NCI-H510A treated with DMSO at 0.1 percent for 48 hours (cell line): ENCODE measurements around the gene SFTPB.
A peak's percentile ranks its signal among the peaks of the same experiment; 100 is the strongest.

ENCODE experiments used
- DNase-seq: peaks from one replicate; lab custom pipeline; 2025; lab: John Stamatoyannopoulos, UW

The SFTPB gene

DNA sequence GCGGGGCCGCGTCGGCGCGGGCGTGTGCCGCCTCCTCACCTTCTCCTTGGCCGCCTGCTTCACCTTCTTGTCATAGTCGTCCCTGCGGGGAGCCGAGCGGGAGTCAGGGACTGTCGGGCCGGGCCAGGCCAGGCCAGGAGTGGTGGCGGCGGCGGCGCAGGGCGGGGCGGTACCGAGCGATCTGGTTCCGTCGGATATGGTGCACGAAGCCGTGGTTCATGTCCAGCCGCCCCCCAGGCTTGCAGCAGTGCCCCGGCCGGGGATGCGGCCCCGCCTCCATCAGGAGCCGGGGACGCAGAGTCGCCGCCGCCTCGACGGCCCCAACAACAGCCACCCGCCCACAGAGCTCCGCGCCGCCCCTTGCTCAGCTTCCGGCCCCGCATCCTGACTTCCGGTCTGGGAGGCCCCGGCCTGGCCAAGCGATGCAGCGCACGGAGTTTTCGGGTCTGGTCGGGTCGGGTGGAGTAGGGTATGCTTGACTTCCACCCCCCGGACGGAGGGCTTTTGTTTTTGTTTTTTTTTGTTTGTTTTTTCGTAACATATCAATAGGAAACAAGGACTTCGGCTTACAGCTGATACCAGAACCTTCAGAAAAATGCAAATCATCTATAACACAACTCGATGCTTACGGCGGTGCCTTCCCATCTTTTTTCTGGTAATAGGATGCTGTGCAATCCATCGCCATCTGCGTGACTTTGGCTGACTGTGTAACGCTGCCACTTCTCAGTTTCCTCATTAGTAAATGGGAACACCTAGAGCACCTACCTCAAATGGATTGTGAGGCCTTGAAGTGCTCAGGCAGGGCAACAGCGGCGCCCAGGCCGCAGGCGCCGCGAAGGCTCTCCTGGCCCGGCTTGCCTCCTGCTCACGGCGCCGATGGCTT, 56.1 kb downstream of the SFTPB start, which contains the start of gene C2orf68:
Gene C2orf68, minus strand, starts transcription at position 362 of the 883 bp plus-strand sequence. Its CDS starts 82 bp downstream, at position 280.
- peak; percentile 73 for DNase-seq

DNA sequence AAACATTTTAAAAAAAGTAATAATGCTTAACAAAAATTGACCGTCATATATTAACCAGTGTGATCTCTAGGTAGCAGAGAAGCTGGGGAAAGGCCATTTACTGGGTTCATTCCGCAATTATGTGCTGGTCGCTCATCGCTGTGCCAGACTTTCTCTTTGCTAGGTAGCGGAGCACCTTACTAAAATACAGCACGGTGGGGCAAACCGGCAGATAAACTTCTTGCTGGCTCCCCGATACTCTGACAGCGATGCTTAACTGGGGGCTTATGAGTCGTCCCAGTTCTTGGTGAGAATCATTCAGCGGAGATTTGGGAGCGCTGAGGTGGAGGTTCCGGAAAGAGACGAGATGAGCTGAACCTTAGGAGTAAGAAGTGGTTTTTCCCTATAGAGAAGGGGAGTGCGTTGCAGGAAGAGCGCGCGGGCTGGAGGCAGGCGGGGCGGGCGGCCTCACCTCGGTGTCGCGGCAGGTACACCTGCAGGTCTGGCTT, 56.7 kb downstream of the SFTPB start:
- peak; percentile 39 for DNase-seq
